Measurements from ENCODE around the gene KRTAP13-3. TPM values are rescaled to one million over a fixed set of nuclear protein-coding genes. Genes with fewer than 3 reads are reported as not detected.

Gene KRTAP13-3
- total RNA-seq: not detected
- long read RNA-seq: 0 reads

- no peak for DNase-seq (ENCODE audit: low spot score)
Measured at GRCh38 chr21:30425826-30426225, at the start of gene KRTAP13-3. KRTAP13-3 (minus strand) TSS chr21:30425926; CDS start chr21:30425912, 14 bp downstream.

GRCh38 chr21:30468900-30469714 is 43.4 kb upstream of the KRTAP13-3 start:
- DNase-seq (ENCODE audit: low spot score): no peak

- no peak for DNase-seq (ENCODE audit: low spot score)
Measured at GRCh38 chr21:30463713-30464112, 38.0 kb upstream of the KRTAP13-3 start.

DNA sequence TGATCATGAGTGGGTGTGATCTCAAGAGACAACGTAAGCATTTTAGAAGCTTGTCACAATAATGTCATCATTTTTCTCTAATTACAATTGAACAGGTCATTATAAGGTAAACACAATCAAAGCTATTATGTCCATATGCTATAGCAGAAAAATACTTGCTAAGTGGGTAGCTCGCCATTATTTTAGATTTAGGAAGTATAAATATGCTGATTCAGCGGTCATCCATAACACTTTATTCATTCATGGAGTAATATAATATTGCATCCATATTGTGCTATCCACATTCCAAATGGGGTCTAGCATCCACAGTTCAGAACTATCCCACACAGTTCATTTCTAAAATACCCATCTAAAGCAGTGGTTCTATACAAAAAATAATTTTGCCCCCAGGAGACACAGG is 22.8 kb upstream of the KRTAP13-3 start:
- no peak for DNase-seq (ENCODE audit: low spot score)

DNA sequence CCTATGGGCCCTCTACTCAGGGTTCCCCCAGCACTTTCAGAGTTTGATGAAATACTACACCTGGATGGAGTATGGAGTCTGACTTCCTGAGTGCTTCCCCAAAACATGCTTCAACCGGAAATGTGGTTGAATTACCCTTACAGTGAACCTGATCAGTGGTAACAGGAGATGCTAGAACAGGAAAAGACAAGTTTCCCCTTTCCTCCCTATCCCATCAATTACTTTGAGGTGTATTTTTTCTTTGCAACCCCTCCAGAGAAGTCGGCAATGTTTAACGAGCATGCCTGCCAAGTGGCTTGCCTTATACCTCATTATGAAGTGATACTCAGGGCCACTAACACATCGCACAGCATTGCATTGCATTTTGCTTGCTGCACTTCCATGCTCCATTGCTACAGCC is 21.3 kb upstream of the KRTAP13-3 start:
- DNase-seq (ENCODE audit: low spot score): no peak

- DNase-seq (ENCODE audit: low spot score): no peak
Measured at GRCh38 chr21:30444204-30444603, 18.5 kb upstream of the KRTAP13-3 start.

DNA sequence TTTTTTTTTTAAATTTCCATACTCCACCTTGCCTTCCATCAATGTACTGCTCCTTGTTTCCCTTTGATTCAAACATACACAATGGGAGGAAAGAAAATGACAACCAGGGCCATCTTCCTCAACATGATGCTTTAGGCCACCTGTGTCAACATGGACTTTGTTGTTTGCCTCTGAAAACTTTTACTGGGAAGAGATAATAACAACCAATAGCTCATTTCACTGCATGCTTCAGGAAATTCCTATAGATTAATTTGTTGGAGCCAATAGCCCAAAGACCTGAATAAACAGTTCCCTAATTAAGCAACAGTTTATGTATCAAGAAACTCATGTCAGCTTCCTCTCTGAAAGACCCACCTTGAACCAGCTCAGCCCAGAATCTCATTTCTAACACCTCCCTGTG is 17.5 kb upstream of the KRTAP13-3 start:
- no peak for DNase-seq (ENCODE audit: low spot score)

- no peak for DNase-seq (ENCODE audit: low spot score)
Measured at GRCh38 chr21:30439975-30440374, 14.2 kb upstream of the KRTAP13-3 start, which contains the start of gene KRTAP15-1. KRTAP15-1 (plus strand) TSS chr21:30440275; CDS start chr21:30440328, 53 bp downstream.

- no peak for DNase-seq (ENCODE audit: low spot score)
Measured at GRCh38 chr21:30437010-30437565, 11.4 kb upstream of the KRTAP13-3 start.

DNA sequence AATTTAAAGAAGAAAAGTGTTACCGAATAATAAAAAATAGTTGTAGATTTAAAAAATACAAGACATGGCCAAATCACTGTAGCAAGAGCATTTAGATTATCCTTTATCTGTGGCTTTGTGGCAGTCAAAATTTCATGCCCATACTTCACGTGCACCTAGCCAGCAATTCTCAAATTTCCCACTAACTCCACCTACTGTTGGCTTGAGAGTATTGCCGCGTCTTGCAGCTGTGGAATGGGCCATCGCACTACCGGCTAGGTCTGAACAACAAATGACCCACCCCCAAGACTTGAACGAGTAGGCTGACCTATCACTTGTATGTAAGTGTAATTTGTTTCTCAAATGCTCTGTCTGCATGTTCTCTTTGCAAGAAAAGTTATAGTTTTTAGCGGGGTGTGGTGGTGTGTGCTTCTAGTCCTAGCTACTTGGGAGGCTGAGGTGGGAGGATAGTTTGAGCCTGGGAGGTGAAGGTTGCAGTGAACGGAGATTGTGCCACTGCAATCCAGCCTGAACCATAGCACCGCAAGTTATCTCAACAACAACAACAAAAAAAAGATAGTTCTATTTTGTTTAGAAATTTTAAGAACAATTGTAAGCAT is 8.4 kb upstream of the KRTAP13-3 start:
- DNase-seq (ENCODE audit: low spot score): no peak

- no peak for DNase-seq (ENCODE audit: low spot score)
Measured at GRCh38 chr21:30430170-30430655, 4.5 kb upstream of the KRTAP13-3 start, which contains the start of gene KRTAP13-4. KRTAP13-4 (plus strand) TSS chr21:30430220; CDS start chr21:30430276, 56 bp downstream.

DNA sequence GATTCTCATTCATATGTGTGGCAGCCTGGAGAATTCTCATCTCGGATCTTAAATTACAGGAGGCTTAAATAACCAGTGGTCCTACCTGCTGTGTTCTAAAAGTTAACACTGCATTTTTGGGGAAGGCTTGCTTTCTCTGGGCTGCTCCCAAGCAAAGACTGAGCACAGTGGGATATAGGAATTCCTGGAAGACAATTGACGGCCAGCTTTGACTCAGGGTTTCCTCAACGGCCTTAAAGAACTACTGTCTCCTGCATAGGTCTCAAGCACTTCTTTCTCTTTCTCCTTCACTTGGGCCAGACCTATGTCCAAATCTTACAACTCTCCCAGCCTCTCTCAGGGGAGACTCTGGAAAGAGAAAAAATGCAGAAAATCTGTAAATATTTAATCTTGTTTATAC is 1.0 kb upstream of the KRTAP13-3 start:
- no peak for DNase-seq (ENCODE audit: low spot score)

- DNase-seq (ENCODE audit: low spot score): no peak
Measured at GRCh38 chr21:30415993-30416392, 9.7 kb downstream of the KRTAP13-3 start.

DNA sequence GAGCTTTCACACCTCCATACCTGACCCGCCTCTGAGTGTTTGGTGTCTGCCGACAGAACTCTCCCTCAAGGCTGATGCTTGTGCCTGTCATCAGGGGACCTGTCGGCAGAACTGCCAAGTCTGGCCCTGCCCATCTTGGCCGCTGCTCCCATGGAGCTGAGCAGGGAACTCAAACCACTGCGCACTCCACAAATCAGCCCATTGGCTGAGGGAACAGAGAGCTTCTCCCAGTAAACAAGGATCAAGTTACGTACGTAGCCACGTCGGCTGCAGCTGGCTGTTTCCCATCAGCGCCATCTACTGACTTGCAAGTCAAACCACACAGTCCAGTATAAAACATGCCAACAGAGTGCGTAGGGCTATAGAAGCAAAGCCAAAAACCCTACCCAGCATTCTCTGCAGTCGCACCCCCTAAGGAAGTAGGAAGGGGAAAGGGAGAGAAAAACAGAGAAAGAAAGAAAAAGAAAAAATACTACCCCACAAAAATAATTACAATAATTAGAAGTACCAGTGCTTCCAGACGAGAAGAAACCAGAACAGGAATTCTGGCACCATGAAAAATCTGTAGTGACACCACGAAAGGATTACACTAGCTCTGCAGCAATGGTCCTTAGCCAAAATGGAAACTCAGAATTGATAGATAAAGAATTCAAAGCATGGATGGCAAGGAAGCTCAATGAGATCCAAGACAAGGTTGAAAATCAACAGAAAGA is 16.8 kb downstream of the KRTAP13-3 start:
- no peak for DNase-seq (ENCODE audit: low spot score)

GRCh38 chr21:30395731-30396130 is 30.0 kb downstream of the KRTAP13-3 start, which contains the start of gene KRTAP13-1:
KRTAP13-1 (plus strand) TSS chr21:30396031; CDS start chr21:30396087, 56 bp downstream.
- no peak for DNase-seq (ENCODE audit: low spot score)

DNA sequence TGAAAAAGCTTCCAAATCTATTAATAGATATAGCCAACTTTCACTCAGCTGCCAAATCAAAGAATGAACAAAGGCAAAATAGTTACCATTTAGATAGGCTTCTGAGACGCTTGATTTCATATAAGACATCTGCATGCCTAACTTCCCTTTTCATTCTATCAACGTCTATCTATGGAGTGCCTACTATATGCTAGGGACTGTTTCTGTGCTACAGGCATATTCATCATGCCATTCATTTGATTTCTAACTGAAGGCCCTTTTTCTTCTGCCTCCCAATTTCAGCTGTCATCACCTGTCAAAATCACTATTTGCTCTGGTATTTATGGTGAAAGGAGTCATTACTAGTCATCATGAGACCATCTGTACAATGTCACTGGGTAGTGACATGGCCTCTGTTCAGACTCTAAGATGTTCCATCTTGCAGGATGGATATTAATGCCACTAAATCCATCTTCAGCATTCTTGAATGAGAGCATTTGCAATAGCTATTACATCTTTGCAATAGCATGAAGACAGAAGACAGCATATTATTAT is 34.2 kb downstream of the KRTAP13-3 start:
- DNase-seq (ENCODE audit: low spot score): no peak

DNA sequence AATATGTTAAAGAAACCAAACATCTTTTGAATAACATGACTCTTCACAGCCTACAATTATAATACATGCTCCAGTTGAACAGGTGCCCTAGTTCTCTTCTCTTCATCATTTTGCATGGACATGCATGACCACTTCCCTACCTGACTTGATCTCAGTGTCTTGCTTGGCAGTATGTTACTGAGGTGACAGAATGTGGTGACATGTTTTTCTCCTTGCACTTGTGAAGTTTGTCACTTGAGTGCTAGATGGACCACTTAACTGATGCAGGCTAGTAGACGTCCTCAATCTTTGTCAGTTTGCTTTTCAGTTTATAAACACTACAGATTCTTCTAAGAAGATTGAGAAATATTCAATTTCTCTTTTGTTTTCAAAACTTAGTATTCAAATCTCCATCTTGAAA is 43.5 kb downstream of the KRTAP13-3 start:
- DNase-seq (ENCODE audit: low spot score): no peak
